HCT116 (cell line): Measurements from ENCODE around the gene RIPOR2. TPM values are rescaled to one million over a fixed set of nuclear protein-coding genes. Genes with fewer than 3 reads are reported as not detected.

Experiments
- ATAC-seq: fragments of 200-7000 bp; cut with Tn5 transposase; 2 replicates; pipeline ENCODE4 v1.9.1; 2020; ENCODE audit warnings: mild to moderate bottlenecking, moderate library complexity
- BruUV-seq: library from RNA; stranded (reverse); fragments of 400-500 nt; replicated peaks from 2 replicates; lab custom pipeline; 2021; lab: Mats Ljungman, UMichigan
- CTCF ChIA-PET: fragments of 300-600 bp; sonication (Branson Sonifier 250); formaldehyde crosslinking; loops from one replicate; lab custom pipeline; 2021; ENCODE audit warnings: antibody characterized with exemption; lab: Charles Lee
- POLR2A ChIA-PET: fragments of 300-600, 350-600 bp; sonication (Branson Sonifier 250); formaldehyde crosslinking; loops from one replicate; lab custom pipeline; 2021; ENCODE audit warnings: antibody characterized with exemption; lab: Charles Lee
- RAD21 ChIA-PET, 2 experiments: fragments of 300-600 bp; sonication (Branson Sonifier 250); formaldehyde crosslinking; loops; one replicate each; lab custom pipeline; 2023; ENCODE audit warnings: low total read pairs in 2 of 2; ENCODE audit not compliant: uncharacterized antibody in 2 of 2, unreplicated experiment in 2 of 2, low non-redundant PET in 1 of 2; lab: Charles Lee
- DNase-seq: peaks from one replicate; pipeline ENCODE4 v3.0.0-alpha.2; 2010; ENCODE audit warnings: low read depth, low spot score
- H2AFZ ChIP-seq: fragments of 200-600 bp; shearing (Covaris generic), sonication (generic); 2 replicates; pipeline ENCODE4 v1.6.1; 2017; ENCODE audit warnings: low read depth, mixed run types, mixed read lengths, antibody characterized with exemption, low read length; ENCODE audit not compliant: poor library complexity, severe bottlenecking
- H3K27ac ChIP-seq: 2 replicates; pipeline ENCODE4 v1.5.1; 2012; ENCODE audit warnings: low read depth, low read length
- H3K27me3 ChIP-seq: fragments of 200-600 bp; sonication (generic); 2 replicates; pipeline ENCODE4 v1.6.1; 2016; ENCODE audit warnings: mixed run types, low read length, mixed read lengths; ENCODE audit not compliant: insufficient read depth
- H3K36me3 ChIP-seq, 2 experiments: fragments of 200-500 bp in 1 of 2; fragments of 200-600 bp in 1 of 2; sonication (Bioruptor generic) in 1 of 2; sonication (generic) in 1 of 2; 2 replicates each; pipeline versions ENCODE4 v1.5.1 to v1.6.1; 2014 to 2016; ENCODE audit warnings: low read length in 2 of 2, inconsistent platforms in 1 of 2, mixed read lengths in 1 of 2, mixed run types in 1 of 2; ENCODE audit not compliant: insufficient read depth in 2 of 2, control insufficient read depth in 1 of 2
- H3K4me1 ChIP-seq, 2 experiments: fragments of 200-600 bp in 1 of 2; sonication (generic) in 1 of 2; 2 replicates each; pipeline versions ENCODE4 v1.5.1 to v1.6.1; 2012 to 2017; ENCODE audit warnings: low read length in 2 of 2, inconsistent platforms in 1 of 2, mild to moderate bottlenecking in 1 of 2, mixed read lengths in 1 of 2, mixed run types in 1 of 2, moderate library complexity in 1 of 2; ENCODE audit not compliant: insufficient read depth in 2 of 2, control insufficient read depth in 1 of 2
- H3K4me2 ChIP-seq: fragments of 200-600 bp; sonication (generic); 2 replicates; pipeline ENCODE4 v1.6.1; 2017; ENCODE audit warnings: mixed run types, low read length, mixed read lengths
- H3K4me3 ChIP-seq, 2 experiments: fragments of 200-600 bp in 1 of 2; sonication (generic) in 1 of 2; replicated peaks in 1 of 2; 2 replicates each; pipeline ENCODE4 v1.5.1; 2011 to 2016; ENCODE audit warnings: low read length in 2 of 2, control low read depth in 1 of 2, low read depth in 1 of 2, mild to moderate bottlenecking in 1 of 2, mixed read lengths in 1 of 2, mixed run types in 1 of 2
- H3K79me2 ChIP-seq: fragments of 200-600 bp; sonication (generic); 2 replicates; pipeline ENCODE4 v1.6.1; 2017; ENCODE audit warnings: mild to moderate bottlenecking, mixed run types, low read length, moderate library complexity, mixed read lengths; ENCODE audit not compliant: insufficient read depth
- H3K9ac ChIP-seq: fragments of 200-600 bp; sonication (generic); 2 replicates; pipeline ENCODE4 v1.6.1; 2016; ENCODE audit warnings: low read length, mixed read lengths
- H3K9me2 ChIP-seq: fragments of 200-600 bp; sonication (generic), shearing (Covaris generic); 2 replicates; pipeline ENCODE4 v1.6.1; 2017; ENCODE audit warnings: mixed run types, mild to moderate bottlenecking, moderate library complexity; ENCODE audit not compliant: insufficient read depth
- H3K9me3 ChIP-seq, 2 experiments: fragments of 200-500 bp in 1 of 2; fragments of 200-600 bp in 1 of 2; sonication (Bioruptor generic) in 1 of 2; sonication (generic) in 1 of 2; 2 replicates each; pipeline ENCODE4 v1.6.1; 2014 to 2017; ENCODE audit warnings: low read length in 2 of 2, mixed read lengths in 2 of 2, inconsistent platforms in 1 of 2, low read depth in 1 of 2, mild to moderate bottlenecking in 1 of 2, mixed run types in 1 of 2, moderate library complexity in 1 of 2; ENCODE audit not compliant: control insufficient read depth in 1 of 2, insufficient read depth in 1 of 2
- H4K20me1 ChIP-seq: fragments of 200-600 bp; sonication (generic), shearing (Covaris generic); 2 replicates; pipeline ENCODE4 v1.6.1; 2017; ENCODE audit warnings: mixed run types, mild to moderate bottlenecking, moderate library complexity; ENCODE audit not compliant: insufficient read depth
- CBX3 ChIP-seq: IDR thresholded peaks from 2 replicates; pipeline ENCODE4 v1.6.1; 2012; ENCODE audit warnings: low read depth
- CEBPB ChIP-seq: IDR thresholded peaks from 2 replicates; pipeline ENCODE4 v1.6.1; 2012; ENCODE audit warnings: low read depth
- ELF1 ChIP-seq: IDR thresholded peaks from 2 replicates; pipeline ENCODE4 v1.6.1; 2012; ENCODE audit warnings: low read depth, borderline replicate concordance
- FOSL1 ChIP-seq: IDR thresholded peaks from 2 replicates; pipeline ENCODE4 v1.6.1; 2012; ENCODE audit warnings: low read depth
- JUND ChIP-seq: IDR thresholded peaks from 2 replicates; pipeline ENCODE4 v1.6.1; 2012
- POLR2A ChIP-seq: IDR thresholded peaks from 2 replicates; pipeline ENCODE4 v1.7.0; 2011; ENCODE audit warnings: borderline replicate concordance; ENCODE audit not compliant: insufficient read depth, insufficient read length; ENCODE audit errors: extremely low read depth
- RAD21 ChIP-seq: IDR thresholded peaks from 2 replicates; pipeline ENCODE4 v1.6.1; 2012; ENCODE audit warnings: low read depth, mild to moderate bottlenecking
- SIN3A ChIP-seq: IDR thresholded peaks from 2 replicates; pipeline ENCODE4 v1.6.1; 2012; ENCODE audit warnings: low read depth
- SRF ChIP-seq: IDR thresholded peaks from 2 replicates; pipeline ENCODE4 v1.6.1; 2012; ENCODE audit warnings: low read depth
- YY1 ChIP-seq: IDR thresholded peaks from 2 replicates; pipeline ENCODE4 v1.6.1; 2011; ENCODE audit warnings: low read length, low read depth, moderate library complexity, mild to moderate bottlenecking; ENCODE audit not compliant: insufficient replicate concordance; ENCODE audit errors: extremely low read depth
- ZFX ChIP-seq: fragments of 450-650 bp; IDR thresholded peaks from 2 replicates; pipeline ENCODE4 v1.6.1; 2017
- intact Hi-C: fragments of 100-400 bp; cut with micrococcal nuclease; formaldehyde crosslinking; loops from 2 replicates; pipeline ENCODE4 v1.10.0; 2022
- total RNA-seq: library from RNA; stranded (reverse); gene quantifications from one replicate; pipeline ENCODE4 v1.2.1, GENCODE V29; 2021; ENCODE audit not compliant: unreplicated experiment
- TF ChIP-seq, protein P1 (sequence below): IDR thresholded peaks from 2 replicates; pipeline ENCODE4 v1.6.1; 2012
- TF ChIP-seq, protein P2 (sequence below): IDR thresholded peaks from 2 replicates; pipeline ENCODE4 v1.6.1; 2012; ENCODE audit warnings: low read depth
- TF ChIP-seq, protein P3 (sequence below), 3 experiments: fragments of 200-600 bp in 1 of 3; sonication (generic) in 1 of 3; IDR thresholded peaks in 2 of 3; conservative IDR thresholded peaks in 1 of 3; 2 replicates each; pipeline ENCODE4 v1.5.1; 2012 to 2017; ENCODE audit warnings: low read depth in 2 of 3, low read length in 2 of 3, antibody characterized with exemption in 1 of 3, borderline replicate concordance in 1 of 3, control low read depth in 1 of 3, mild to moderate bottlenecking in 1 of 3, mixed read lengths in 1 of 3, mixed run types in 1 of 3, moderate library complexity in 1 of 3; ENCODE audit not compliant: insufficient read depth in 1 of 3
- TF ChIP-seq, protein P4 (sequence below): IDR thresholded peaks from 2 replicates; pipeline ENCODE4 v1.6.1; 2012

RIPOR2 gene
- total RNA-seq, 1 experiment from 2014 or later: 0.44 TPM

DNA sequence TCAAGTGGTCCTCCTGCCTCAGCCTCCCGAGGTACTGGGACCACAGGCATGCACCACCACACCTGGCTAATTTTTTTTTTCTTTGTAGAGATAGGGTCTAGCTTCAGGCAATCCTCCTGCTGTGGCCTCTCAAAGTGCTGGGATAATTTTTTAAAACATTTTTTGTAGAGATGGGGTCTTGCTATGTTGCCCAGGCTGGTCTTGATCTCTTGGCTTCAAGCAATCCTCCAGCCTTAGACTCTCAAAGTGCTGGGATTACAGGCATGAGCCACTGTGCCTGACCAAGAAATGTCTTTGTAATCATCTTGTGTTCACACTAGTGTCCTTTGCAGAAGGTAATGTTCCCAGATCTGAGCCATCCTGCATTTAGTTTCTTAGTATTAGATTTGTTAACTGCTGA lies 61.6 kb downstream of the RIPOR2 start:
- no peaks in the 10 kb centered on the region for H3K27me3 ChIP-seq
- no peaks in the 10 kb centered on the region for H4K20me1 ChIP-seq
- ChIA-PET CTCF (no interaction called here), RAD21 (no interaction called here), POLR2A (no interaction called here)
- H3K79me2 ChIP-seq: no peaks in the 10 kb centered on the region
- intact Hi-C loops: no loop called here
- no TSS peak for BruUV-seq
- no peaks in the 10 kb centered on the region for H3K4me1 ChIP-seq
- no peak overlapping the region for H3K4me3 ChIP-seq
- TF ChIP-seq ZFX: no peak
- TF ChIP-seq, protein P1, sequence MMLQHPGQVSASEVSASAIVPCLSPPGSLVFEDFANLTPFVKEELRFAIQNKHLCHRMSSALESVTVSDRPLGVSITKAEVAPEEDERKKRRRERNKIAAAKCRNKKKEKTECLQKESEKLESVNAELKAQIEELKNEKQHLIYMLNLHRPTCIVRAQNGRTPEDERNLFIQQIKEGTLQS: no peak
- no peaks in the 10 kb centered on the region for H3K36me3 ChIP-seq
- H3K9me2 ChIP-seq: no peaks in the 10 kb centered on the region
- H3K4me2 ChIP-seq: no peak overlapping the region
- no peak for DNase-seq
- H3K9ac ChIP-seq: no peak overlapping the region
- H2AFZ ChIP-seq: no peak overlapping the region
- H3K9me3 ChIP-seq: no peaks in the 10 kb centered on the region
- no peak overlapping the region for H3K27ac ChIP-seq
- no peak for ATAC-seq

DNA sequence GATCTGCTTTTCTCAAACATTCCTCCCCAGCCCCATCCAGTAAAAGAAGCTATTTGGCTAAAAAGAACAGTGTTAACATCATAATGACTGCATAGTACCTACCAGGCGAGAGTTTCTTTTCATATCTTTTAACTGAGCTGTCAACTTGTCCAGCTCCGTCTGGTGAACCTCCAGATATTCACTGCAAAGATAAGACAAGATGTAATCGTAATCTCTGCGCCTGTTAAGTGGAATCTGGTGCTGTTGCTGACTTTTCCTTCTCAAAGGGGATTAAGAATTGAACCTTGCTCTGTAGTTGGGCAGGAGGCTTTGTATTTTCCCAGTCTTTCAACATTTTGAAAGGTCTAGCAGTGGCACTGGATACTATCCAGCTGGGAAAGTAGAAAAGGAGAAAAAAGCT lies 63.0 kb downstream of the RIPOR2 start:
- BruUV-seq: no TSS peak
- H3K4me2 ChIP-seq: no peak overlapping the region
- no peak overlapping the region for H3K9ac ChIP-seq
- H3K4me3 ChIP-seq: no peak overlapping the region
- no peaks in the 10 kb centered on the region for H3K27me3 ChIP-seq
- H3K36me3 ChIP-seq: no peaks in the 10 kb centered on the region
- CTCF ChIA-PET: interaction anchor here (1.0 kb wide), 1 partner anchor 145 kb away, joined by 3 read pairs; no protein-coding TSS in a partner anchor
- POLR2A ChIA-PET: no interaction called here
- intact Hi-C loops: no loop called here
- no peaks in the 10 kb centered on the region for H3K9me3 ChIP-seq
- no peaks in the 10 kb centered on the region for H3K4me1 ChIP-seq
- H3K9me2 ChIP-seq: no peaks in the 10 kb centered on the region
- RAD21 ChIA-PET: no interaction called here
- H4K20me1 ChIP-seq: no peaks in the 10 kb centered on the region
- H2AFZ ChIP-seq: no peak overlapping the region
- no peak overlapping the region for H3K27ac ChIP-seq
- no peak for ATAC-seq
- no peak for DNase-seq
- no peaks in the 10 kb centered on the region for H3K79me2 ChIP-seq
- TF ChIP-seq, protein P2, sequence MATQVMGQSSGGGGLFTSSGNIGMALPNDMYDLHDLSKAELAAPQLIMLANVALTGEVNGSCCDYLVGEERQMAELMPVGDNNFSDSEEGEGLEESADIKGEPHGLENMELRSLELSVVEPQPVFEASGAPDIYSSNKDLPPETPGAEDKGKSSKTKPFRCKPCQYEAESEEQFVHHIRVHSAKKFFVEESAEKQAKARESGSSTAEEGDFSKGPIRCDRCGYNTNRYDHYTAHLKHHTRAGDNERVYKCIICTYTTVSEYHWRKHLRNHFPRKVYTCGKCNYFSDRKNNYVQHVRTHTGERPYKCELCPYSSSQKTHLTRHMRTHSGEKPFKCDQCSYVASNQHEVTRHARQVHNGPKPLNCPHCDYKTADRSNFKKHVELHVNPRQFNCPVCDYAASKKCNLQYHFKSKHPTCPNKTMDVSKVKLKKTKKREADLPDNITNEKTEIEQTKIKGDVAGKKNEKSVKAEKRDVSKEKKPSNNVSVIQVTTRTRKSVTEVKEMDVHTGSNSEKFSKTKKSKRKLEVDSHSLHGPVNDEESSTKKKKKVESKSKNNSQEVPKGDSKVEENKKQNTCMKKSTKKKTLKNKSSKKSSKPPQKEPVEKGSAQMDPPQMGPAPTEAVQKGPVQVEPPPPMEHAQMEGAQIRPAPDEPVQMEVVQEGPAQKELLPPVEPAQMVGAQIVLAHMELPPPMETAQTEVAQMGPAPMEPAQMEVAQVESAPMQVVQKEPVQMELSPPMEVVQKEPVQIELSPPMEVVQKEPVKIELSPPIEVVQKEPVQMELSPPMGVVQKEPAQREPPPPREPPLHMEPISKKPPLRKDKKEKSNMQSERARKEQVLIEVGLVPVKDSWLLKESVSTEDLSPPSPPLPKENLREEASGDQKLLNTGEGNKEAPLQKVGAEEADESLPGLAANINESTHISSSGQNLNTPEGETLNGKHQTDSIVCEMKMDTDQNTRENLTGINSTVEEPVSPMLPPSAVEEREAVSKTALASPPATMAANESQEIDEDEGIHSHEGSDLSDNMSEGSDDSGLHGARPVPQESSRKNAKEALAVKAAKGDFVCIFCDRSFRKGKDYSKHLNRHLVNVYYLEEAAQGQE: no peak
- TF ChIP-seq ELF1: no peak
- TF ChIP-seq CEBPB: no peak
- no peak for TF ChIP-seq ZFX
- TF ChIP-seq, protein P3, sequence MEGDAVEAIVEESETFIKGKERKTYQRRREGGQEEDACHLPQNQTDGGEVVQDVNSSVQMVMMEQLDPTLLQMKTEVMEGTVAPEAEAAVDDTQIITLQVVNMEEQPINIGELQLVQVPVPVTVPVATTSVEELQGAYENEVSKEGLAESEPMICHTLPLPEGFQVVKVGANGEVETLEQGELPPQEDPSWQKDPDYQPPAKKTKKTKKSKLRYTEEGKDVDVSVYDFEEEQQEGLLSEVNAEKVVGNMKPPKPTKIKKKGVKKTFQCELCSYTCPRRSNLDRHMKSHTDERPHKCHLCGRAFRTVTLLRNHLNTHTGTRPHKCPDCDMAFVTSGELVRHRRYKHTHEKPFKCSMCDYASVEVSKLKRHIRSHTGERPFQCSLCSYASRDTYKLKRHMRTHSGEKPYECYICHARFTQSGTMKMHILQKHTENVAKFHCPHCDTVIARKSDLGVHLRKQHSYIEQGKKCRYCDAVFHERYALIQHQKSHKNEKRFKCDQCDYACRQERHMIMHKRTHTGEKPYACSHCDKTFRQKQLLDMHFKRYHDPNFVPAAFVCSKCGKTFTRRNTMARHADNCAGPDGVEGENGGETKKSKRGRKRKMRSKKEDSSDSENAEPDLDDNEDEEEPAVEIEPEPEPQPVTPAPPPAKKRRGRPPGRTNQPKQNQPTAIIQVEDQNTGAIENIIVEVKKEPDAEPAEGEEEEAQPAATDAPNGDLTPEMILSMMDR (IDR thresholded peaks at IDR 0.05 in 2 of 3, conservative IDR thresholded peaks at IDR 0.05 in 1 of 3; ENCODE audit: borderline replicate concordance in 1 of 3, insufficient read depth in 1 of 3, low read depth in 2 of 3, low read length in 2 of 3): no peak
- no peak for TF ChIP-seq CBX3
- TF ChIP-seq RAD21: no peak
- TF ChIP-seq SRF: no peak
- no peak for TF ChIP-seq FOSL1
- TF ChIP-seq, protein P4, sequence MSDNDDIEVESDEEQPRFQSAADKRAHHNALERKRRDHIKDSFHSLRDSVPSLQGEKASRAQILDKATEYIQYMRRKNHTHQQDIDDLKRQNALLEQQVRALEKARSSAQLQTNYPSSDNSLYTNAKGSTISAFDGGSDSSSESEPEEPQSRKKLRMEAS: no peak
- no peak for TF ChIP-seq SIN3A
- no peak for TF ChIP-seq YY1
- no peak for TF ChIP-seq JUND
- no peak for TF ChIP-seq POLR2A
- TF ChIP-seq, protein P1: no peak
